ENCODE measurements around the gene PABPN1L.

PABPN1L gene

DNA sequence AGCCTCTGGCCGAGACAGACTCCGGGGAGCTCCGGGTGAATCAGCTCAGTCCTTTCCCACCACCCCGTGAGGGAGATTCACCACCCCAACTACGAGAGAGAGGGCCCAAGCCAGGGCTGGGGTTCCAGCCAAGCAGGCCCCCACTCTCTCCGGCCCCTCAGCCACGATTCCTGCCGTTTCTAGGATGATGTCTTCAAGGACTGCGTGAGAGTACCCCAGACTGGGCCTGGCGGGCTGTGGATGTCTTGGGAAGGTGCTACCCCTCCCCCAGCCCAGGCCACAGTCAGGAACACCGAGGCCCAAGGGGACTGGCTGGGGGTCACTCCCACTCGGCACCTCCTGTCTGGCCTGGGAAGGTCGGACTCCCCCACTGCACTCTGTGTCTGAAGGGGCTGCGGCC lies 21.6 kb upstream of the PABPN1L start:
- in situ Hi-C loops (cut with HindIII; ENCODE audit: low sequenced_read_pairs), result no loop called here
- TF ChIP-seq, protein P1, sequence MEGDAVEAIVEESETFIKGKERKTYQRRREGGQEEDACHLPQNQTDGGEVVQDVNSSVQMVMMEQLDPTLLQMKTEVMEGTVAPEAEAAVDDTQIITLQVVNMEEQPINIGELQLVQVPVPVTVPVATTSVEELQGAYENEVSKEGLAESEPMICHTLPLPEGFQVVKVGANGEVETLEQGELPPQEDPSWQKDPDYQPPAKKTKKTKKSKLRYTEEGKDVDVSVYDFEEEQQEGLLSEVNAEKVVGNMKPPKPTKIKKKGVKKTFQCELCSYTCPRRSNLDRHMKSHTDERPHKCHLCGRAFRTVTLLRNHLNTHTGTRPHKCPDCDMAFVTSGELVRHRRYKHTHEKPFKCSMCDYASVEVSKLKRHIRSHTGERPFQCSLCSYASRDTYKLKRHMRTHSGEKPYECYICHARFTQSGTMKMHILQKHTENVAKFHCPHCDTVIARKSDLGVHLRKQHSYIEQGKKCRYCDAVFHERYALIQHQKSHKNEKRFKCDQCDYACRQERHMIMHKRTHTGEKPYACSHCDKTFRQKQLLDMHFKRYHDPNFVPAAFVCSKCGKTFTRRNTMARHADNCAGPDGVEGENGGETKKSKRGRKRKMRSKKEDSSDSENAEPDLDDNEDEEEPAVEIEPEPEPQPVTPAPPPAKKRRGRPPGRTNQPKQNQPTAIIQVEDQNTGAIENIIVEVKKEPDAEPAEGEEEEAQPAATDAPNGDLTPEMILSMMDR (IDR thresholded peaks at IDR 0.05; ENCODE audit: low read depth, low read length, missing control alignments), result no peak
- H3K4me3 ChIP-seq (ENCODE audit: low read depth, low read length), result no peak overlapping the region
- DNase-seq (ENCODE audit: low read depth), result no peak

DNA sequence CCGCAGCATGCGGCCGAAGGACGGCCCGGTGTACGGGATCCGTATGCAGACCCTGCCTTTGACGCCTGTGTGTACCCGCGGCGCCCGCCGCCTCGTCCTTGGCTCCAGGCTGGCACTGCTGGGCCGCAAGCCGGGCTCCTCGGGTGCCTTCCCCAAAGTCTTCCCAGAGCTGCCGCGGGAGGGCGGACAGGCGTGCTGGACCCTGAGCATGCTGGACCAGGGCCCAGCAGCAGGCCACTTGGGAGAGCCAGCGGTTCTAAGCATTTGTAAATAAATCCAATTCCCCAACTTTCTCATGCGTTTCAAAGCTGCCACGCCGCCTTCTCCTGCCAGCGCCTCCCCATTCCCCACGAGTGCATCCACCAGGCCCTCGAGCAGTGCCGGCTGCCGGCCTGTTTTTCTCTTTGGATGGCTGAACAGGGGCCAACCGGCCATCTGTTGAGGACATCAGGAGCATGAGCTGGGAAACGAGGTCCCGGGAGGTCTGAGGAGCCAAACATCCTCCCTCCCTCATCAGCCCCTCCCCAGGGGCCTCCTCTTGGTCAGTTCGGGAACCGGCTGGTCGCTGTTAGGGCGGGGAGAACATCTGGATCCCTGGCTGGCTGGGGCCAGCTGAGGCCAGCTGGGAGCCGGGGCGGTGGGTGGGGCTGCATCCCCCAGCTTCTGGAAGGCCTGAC lies 20.5 kb upstream of the PABPN1L start:
- H3K4me3 ChIP-seq (ENCODE audit: low read depth, low read length), result no peak overlapping the region
- no peak for DNase-seq (ENCODE audit: low read depth)
- TF ChIP-seq, protein P1 (IDR thresholded peaks at IDR 0.05; ENCODE audit: low read depth, low read length, missing control alignments), result no peak
- in situ Hi-C loops (cut with HindIII; ENCODE audit: low sequenced_read_pairs), result no loop called here

DNA sequence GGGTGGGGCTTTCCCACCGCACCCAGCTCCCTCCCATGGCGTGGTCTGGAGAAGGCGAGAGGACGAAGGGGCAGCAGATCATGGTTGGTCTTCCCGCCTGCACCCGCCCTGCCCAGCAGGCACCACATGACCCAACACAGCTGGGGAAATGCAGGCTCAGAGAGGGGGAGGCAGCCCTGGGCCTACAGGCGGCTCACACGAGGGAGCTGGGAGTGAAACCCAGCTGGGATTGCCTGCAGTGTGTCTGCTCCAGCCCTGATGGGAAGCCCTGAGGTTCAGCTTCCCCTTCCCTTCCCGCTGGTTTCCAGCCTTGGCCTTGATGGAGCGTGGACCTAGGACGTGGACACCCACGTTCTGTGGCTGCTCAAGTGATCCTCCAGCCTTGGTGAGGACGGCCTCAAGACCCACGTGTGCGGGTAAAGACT lies 20.0 kb upstream of the PABPN1L start:
- no peak for DNase-seq (ENCODE audit: low read depth)

DNA sequence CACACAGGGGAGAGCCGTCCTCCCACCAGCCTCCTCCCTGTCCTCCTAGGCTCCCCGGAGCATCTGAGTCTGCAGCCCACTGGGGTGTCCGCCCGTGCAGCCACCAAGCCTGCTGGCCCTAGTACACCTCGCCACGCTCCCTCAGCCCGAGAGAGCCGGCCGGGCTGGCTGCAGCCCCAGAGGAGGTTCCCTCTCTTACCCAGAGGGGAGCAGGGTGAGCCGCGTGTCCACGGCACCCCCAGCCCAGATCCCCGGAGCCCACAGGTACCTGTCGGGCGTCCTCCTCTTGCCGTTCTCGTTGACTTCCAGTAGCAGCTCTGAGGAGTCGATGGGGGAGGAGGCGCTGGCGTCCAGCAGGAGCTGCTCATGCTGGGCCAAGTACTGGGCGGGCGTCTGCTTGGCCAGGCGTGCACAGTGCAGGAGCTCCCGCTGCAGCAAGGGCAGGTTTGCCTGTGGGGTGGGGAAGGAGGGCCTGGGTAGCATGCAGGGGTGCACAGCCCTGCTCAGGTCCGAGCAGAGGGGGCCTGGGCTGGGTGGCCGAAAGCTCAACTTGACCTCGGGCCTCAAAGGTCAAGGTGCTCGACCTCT lies 19.3 kb upstream of the PABPN1L start:
- DNase-seq (ENCODE audit: low read depth), result no peak
- TF ChIP-seq, protein P1 (IDR thresholded peaks at IDR 0.05; ENCODE audit: low read depth, low read length, missing control alignments), result no peak
- no peak overlapping the region for H3K4me3 ChIP-seq (ENCODE audit: low read depth, low read length)
- in situ Hi-C loops (cut with HindIII; ENCODE audit: low sequenced_read_pairs), result no loop called here

More for the DNA sequence above, 20.0 kb upstream of the PABPN1L start:
- no peak overlapping the region for H3K4me3 ChIP-seq (ENCODE audit: low read depth, low read length)
- in situ Hi-C loops (cut with HindIII; ENCODE audit: low sequenced_read_pairs), result no loop called here
- TF ChIP-seq, protein P1 (IDR thresholded peaks at IDR 0.05; ENCODE audit: low read depth, low read length, missing control alignments), result no peak

DNA sequence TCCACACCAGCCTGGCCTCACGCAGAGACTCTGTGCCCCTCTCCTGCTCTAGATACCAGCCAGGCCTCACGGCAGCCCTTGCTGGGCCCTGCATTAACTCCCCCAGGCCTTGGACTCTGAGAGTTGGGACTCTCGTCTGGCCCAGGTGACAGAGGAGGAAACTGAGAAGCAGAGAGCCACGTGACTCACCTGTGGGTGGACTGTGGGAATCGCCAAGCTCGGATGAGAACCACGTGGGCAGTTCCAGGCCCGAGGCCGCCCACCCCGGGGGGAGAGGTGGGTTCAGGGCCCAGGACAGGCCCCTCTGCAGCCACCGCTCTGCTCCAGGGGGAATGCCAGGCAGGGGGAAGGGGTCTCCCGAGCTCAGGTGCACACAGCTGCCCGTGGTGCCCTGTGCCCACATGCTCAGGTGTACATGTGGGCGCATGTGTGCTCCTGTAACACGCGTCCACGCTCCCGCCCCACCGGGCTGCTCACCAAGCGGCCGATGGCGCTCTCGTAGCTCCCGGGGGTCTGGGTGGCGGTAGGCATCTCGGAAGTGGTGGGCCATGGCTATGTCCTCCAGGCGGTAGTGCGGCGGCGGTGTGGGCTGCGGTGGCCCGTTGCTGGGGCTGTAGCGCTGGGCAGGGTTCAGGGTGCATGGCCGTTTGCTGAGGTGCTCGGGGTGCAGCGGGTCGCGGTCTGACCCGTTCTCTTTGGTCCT lies 18.3 kb upstream of the PABPN1L start:
- TF ChIP-seq, protein P1 (IDR thresholded peaks at IDR 0.05; ENCODE audit: low read depth, low read length, missing control alignments), result no peak
- H3K4me3 ChIP-seq (ENCODE audit: low read depth, low read length), result no peak overlapping the region
- in situ Hi-C loops (cut with HindIII; ENCODE audit: low sequenced_read_pairs), result no loop called here
- no peak for DNase-seq (ENCODE audit: low read depth)

DNA sequence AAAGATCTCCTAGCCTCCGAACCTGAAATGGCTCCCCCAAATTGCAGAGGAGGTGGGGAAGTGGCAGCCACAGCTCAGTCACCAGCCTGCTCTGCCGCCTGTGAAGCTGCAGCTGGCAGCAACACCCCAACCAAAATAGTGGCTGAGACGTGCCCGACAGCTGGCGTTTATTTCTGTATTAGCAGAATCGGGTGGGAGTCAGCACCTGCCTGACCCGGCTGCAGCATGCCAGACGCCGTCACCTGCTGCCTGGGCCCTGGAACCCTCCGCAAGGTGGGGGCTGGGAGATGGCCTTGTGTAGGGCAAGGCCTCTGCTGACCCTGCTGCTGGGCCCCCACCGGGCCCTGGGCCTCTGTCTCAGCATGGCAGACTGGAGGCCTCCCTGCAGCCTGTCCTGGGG lies 17.5 kb upstream of the PABPN1L start:
- no peak for DNase-seq (ENCODE audit: low read depth)
- in situ Hi-C loops (cut with HindIII; ENCODE audit: low sequenced_read_pairs), result no loop called here
- TF ChIP-seq, protein P1 (IDR thresholded peaks at IDR 0.05; ENCODE audit: low read depth, low read length, missing control alignments), result no peak
- H3K4me3 ChIP-seq (ENCODE audit: low read depth, low read length), result no peak overlapping the region

Data from astrocyte of the cerebellum (primary cell).